HG03159 (cell line): ENCODE measurements around the gene L3MBTL3.

Source experiments
- ATAC-seq: cut with Tn5 transposase; IDR thresholded peaks from one replicate; pipeline ENCODE4 v1.9.1; 2021; ENCODE audit warnings: mild to moderate bottlenecking, moderate library complexity; ENCODE audit not compliant: unreplicated experiment

Gene L3MBTL3

GRCh38 chr6:130176378-130176777, 158.0 kb downstream of the L3MBTL3 start:
- ATAC-seq, result no peak

GRCh38 chr6:130178692-130179091, 160.3 kb downstream of the L3MBTL3 start:
- no peak for ATAC-seq

GRCh38 chr6:130182466-130182865, 164.1 kb downstream of the L3MBTL3 start:
- ATAC-seq, result no peak

- ATAC-seq, result no peak
These were observed 165.2 kb downstream of the L3MBTL3 start for GRCh38 chr6:130183271-130184222.

GRCh38 chr6:130185658-130186057, 167.3 kb downstream of the L3MBTL3 start:
- no peak for ATAC-seq

GRCh38 chr6:130187335-130188206, 169.2 kb downstream of the L3MBTL3 start:
- ATAC-seq, result no peak

GRCh38 chr6:130188207-130188899, 170.0 kb downstream of the L3MBTL3 start:
- ATAC-seq, result no peak

- no peak for ATAC-seq
These were observed 171.4 kb downstream of the L3MBTL3 start for GRCh38 chr6:130189531-130190397.
